ENCODE measurements around the gene C11orf97.
A peak's percentile ranks its signal among the peaks of the same experiment; 100 is the strongest.
"Not testable (repeated sequence)": the region's sequence is repeated elsewhere in the genome, so short reads cannot be mapped to it uniquely, and the experiment has no call there.

C11orf97 gene

DNA sequence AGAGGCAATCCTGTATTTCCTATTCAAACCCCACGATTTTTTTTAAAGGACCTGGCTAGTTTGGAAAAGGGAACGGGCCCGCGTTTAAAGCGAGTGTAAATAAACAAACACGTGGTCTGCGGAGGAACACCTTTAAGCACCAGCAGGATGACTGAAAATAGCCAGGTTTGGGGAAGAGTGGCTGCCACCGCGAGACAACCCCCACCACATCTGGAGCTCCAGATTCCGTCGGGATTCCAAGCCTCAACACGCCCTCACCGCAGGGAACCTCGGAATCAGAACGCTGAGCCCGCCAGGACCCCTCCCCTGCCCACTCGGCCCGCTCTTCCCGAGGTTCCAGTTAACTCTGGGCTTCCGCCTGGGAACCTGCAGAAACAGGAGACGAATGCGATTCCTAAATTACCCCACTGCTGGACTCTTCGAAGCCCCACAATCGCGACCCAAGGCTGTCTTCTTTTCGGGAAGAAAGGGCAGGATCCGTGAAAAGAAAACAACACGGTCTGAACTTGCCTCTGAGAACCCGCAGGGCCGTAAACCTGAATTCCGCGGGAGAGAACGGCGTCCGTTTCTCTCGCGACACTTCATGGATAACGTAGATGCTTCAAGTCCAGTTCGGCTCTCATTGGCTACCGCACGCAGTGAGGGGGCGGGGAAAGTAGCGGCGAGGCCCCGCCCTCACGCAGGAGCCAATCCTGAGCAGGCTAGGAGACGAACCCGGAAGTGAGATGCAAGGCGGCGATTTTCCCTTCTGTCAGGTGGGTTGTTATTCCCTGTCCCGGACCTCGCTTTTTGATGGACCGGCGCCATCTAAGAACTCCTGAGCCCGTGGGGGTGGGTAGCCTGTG is 18.8 kb upstream of the C11orf97 start, which contains the start of the genes ANKRD49 and MRE11:
Gene ANKRD49 (plus strand): TSS at position 704 of the 845 bp plus-strand sequence. CDS start 2,710 bp downstream, outside the sequence.
Gene MRE11 (minus strand): TSS at position 564 of the 845 bp plus-strand sequence. CDS start 1,043 bp downstream, outside the sequence.
- DNase-seq (ENCODE audit: low read depth): peak; percentile 98
- no peak for TF ChIP-seq CTCF (conservative IDR thresholded peaks at IDR 0.05; ENCODE audit: low read length)
- H3K4me3 ChIP-seq (ENCODE audit: low read length): peak within 1 kb of the TSS; percentile 90

- no peak for DNase-seq (ENCODE audit: low read depth)
- TF ChIP-seq CTCF (conservative IDR thresholded peaks at IDR 0.05; ENCODE audit: low read length): peak; percentile 8; the same call in 1 of the 2 replicates
- peak overlapping the region; percentile 90 for H3K4me3 ChIP-seq (ENCODE audit: low read length)
Measured at GRCh38 chr11:94494126-94494680, 18.1 kb upstream of the C11orf97 start.

GRCh38 chr11:94500181-94500580 is 12.1 kb upstream of the C11orf97 start:
- H3K4me3 ChIP-seq (ENCODE audit: low read length): no peak overlapping the region
- TF ChIP-seq CTCF (conservative IDR thresholded peaks at IDR 0.05; ENCODE audit: low read length): no peak

DNA sequence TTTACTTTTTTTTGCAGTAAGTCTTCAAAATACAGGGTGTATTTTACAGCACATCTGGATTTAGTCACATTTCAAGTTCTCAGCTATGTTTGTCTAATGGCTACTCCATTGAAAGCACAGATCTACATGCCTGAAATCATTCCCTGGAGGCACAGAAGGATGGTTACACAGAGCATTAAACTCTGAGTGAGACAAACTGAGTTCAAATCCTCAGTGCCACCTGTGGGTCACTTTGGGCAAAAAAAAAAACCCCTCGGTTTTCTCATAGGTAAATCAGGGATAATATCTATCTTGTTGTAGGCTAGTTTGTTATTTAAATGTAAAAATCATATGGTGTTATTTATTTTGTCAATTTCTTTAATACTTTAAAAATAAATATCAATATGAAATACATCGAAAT is 10.7 kb upstream of the C11orf97 start:
- DNase-seq (ENCODE audit: low read depth): no peak
- H3K4me3 ChIP-seq (ENCODE audit: low read length): no peak overlapping the region
- no peak for TF ChIP-seq CTCF (conservative IDR thresholded peaks at IDR 0.05; ENCODE audit: low read length)

More at GRCh38 chr11:94500181-94500580, 12.1 kb upstream of the C11orf97 start:
- no peak for DNase-seq (ENCODE audit: low read depth)

- DNase-seq (ENCODE audit: low read depth): peak; percentile 59
- peak; percentile 77 for TF ChIP-seq CTCF (conservative IDR thresholded peaks at IDR 0.05; ENCODE audit: low read length)
- H3K4me3 ChIP-seq (ENCODE audit: low read length): no peak overlapping the region
Measured at GRCh38 chr11:94504689-94505293, 7.5 kb upstream of the C11orf97 start.

GRCh38 chr11:94506513-94506912 is 5.7 kb upstream of the C11orf97 start:
- H3K4me3 ChIP-seq (ENCODE audit: low read length); DNase-seq (ENCODE audit: low read depth): not testable (repeated sequence)

DNA sequence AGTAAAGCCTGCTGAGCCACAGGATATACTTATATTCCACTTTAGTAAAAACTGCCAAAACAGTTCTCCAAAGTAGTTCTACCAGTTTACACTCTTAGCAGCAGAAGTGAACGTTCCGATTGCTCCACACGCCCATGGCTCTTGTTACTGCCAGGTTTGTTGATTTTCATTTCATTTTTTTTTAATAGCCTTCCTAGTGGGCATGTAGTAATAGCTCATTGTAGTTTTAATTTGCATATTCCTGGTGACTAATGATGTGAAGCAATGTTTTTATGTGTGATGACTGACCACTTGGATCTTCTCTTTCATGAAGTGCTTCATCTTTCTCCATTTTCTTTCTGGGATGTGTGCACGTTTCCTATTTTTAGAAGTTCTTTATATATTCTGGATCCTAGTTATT is 4.8 kb upstream of the C11orf97 start:
- H3K4me3 ChIP-seq (ENCODE audit: low read length): no peak overlapping the region
- no peak for DNase-seq (ENCODE audit: low read depth)
- TF ChIP-seq CTCF (conservative IDR thresholded peaks at IDR 0.05; ENCODE audit: low read length): no peak
